ENCODE measurements around the gene YIPF3.
"Not testable (repeated sequence)": the region's sequence is repeated elsewhere in the genome, so short reads cannot be mapped to it uniquely, and the experiment has no call there.

YIPF3 gene

DNA sequence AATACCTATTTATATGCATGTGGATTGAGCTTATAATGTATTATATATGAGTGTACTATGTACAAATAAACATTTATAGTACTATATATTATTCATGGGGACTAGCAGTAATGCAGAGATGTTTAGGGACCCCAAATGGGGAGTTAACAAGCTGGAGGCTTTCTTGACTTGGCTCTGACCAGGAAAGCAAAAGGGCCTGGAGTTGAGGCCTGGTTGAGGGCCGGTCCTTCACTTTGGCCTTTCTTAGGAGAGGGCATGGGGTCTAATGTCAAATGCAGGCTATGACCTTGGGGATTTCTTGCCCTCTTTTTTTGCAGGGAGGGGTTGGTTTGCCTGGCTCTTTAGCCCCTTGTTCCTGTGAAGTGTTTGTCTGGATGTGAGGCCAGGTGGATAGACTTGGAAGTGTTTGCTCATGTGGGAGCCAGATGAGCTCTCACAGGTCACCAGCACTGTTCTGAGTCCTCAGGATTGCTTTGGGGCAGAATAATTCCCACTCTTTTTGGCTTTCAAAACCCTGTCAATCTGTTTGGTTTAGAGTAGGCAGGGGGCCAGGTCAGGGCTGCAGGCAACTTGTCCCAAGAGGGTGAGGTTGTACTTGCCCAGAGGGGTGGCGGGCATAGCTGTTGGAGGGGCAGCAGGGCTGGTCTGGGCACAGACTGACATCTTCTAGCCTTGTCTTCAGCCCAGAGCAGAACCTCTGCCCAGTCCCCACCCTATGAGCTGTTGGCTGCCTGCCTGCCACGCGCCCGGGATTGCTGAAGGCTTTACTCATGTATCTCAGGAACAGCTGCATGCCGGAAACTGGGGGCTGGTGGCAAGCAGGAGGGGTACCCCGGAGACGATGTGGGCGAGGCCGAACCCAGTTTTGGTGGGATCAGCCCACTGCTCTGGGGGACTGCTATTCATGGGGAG is 24.7 kb downstream of the YIPF3 start:
- DNase-seq = no peak

DNA sequence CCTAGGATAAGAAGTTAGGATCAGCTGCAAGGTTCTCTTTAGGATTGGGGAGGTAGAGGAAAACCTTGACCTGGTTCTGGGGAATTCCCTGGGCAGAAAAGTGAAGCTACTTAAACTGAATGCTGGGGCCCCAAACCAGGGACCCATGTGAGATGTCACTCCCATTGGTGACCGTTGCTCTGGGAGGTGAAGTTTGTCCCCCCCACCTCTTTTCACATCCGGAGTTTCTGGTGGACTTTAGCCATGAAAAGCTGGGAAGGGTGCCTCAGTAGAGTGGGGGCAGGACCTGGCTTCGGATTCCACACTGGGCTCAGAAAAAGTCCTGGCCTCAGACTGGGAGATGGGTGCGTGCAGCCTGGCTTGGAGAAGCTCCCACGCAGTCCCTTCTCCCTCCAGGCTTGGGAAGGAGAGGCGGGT is 26.2 kb downstream of the YIPF3 start:
- DNase-seq = no peak

DNA sequence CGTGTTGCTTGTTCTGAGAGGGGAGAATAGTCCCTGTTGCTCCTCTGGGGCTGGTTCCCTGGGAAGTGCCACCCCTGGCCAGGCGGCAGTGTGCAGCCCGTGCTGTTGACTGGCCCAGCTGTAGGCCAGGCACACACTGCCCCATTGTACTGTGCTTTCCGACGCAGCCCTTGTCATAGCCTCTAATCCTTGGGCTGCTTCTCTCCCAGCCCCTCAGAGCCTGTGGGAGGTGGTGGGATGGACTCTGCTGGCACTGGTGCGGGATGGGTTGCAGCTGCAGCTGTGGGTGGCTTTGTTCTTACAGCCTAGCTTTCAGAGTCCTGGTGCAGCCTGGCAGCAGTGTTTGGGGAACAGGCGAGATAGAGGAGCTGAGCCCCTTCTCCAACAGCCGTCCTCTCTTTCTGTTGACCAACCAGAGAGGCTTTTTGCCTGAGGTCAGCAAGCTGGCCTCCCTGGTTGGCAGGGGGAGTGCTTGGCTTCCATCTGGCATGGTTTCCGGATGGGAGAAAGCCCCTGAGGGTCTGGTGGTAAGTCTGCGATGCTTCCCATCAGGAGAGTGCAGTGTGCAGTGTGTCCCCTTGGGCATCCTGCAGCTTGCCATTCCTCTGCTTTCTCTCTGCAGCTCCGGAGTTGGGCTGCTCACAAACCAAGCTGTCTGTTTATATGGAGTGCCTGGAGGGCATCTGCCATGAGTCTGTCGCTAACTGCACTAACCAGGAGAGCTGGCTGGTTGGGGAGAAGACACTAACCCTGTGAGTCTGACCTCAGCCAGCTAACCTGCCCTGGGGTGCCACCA is 27.3 kb downstream of the YIPF3 start:
- DNase-seq = no peak

DNA sequence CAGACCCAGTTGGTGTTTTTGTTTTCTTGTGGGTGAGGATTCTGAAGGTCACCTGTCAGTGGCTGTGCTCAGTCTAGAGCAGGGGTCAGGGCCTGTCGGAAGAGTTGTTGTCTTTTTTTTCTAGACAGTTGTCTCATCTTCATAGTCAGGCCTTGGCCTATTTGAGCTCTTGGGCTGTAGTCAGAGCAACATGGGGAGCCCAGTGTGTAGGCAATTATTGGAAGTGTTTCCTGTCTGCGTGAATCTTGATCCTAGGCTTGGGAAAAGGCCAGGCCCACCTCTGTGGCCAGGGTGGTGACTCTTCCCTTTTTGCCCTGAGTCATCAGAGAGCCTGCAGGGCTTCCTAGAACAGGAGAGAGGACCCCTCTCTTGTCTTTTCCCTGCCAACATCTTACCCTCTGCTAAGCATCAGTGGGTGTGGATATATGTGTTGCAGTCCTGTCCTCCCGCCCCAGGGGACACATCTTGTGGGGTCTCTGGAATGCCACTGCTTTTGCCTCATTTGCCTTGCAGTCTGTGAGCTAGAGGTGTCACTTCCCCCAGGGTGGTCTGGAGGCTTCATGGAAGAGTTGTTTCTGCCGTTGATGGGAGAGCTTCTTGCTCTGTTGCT is 28.0 kb downstream of the YIPF3 start:
- no peak for DNase-seq

DNA sequence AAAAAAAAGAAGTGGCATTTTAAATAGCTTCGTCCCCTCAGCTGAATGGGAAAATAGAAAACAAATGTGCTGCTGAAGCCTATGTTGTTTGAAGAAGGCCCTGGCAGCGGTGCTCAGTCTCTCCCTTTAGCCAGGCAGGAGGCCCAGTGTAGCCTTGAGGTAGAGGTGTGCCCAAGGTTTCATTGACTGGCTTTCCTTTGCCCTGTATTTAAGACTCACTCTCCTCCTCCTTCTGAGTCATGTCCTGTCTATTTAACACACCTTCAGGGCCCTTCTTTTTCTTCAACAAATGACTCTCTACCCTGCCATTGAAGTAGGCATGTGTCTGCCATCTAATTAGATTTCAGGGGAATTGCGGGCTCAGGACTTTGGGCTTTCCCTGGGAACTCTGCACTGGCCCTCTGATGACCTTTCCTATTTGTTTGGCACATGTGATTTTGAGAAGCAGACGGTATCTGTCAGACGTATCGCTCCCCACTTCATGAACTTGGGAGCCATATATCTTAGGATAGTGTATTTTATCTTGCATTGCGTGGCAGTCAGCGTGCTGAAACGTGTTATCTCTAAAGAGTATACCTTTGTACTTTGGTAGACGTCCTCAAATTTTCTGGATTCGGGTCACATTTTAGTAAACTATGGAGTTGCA is 35.0 kb downstream of the YIPF3 start:
- DNase-seq = no peak

DNA sequence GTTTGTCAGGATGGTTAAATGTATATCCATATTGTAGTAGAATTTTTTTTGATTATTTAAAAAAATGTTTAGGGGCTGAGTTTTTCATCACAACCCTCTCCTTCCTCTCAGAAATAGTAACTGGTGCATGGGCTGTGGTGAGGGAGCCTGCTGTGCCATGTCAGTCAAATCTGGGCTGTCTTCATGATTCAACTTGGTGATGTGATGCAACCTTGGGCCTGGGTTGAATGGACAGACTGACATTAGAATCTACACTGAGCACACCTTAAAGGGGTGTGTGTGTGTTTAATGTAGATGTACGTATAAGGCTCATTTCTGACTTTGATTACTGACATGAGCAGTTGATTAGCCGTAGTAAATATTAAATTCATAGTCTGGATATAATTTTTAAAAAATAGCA is 35.7 kb downstream of the YIPF3 start:
- DNase-seq = no peak

DNA sequence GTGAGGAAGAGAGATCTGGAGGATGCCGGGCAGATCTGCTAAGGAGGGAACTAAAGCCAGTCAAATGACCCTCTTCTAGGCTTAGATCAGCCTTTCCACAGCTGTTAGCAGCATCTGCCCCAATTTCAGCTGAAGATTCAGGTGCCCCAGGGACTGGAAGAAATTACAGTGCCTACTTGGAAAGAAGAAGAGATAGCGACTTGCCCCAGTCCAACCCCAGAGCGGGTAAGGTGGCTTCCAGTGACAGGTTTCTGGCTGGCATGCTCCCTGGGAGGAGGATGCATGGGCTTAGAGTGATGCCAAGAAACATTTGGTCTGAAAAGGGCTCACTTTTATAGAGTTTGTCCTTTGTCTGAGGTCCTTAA is 38.7 kb downstream of the YIPF3 start:
- peak in 1 of 2 donors; percentile 18 for DNase-seq

DNA sequence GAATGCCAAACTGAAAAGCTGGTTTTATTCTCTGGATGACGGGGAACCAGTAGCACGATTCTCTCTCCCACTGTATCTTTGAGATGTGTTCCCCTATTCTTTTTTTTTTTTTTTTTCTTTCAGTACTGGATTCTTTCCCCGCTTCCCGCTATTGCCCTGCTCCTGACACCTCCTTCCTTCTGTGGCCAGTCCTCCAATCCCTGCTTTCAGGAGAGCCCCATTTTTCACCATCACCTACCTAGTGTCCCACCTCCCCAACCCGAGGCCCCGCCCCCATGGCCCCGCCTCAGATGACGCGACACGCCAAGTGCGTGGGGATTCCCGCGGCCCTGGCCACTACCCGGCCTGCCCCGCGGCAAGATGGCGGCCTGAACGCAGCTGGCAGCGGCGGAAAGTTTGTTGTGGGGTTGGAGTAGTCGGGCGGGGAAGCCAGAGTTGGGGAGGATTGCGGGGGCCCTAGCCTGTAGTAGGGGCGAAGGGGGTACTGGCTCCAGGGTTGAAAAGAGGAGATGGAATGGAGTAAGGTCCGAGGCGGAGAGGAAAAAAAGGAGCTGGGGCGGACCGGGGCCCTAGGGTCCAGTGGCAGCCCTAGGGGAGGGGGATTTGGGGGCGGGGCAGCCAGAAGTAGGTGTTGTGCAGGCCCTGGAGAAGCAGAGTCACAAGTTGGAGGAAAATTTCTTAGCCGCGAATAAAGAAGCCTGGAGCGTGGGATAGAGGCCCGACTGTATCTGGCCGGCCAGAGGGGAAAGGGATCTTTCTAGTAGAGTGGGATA is 39.3 kb downstream of the YIPF3 start, which contains the start of gene TJAP1:
TSS of gene TJAP1 (plus strand) at position 336 of the 773 bp plus-strand sequence. CDS start 21,432 bp downstream, outside the sequence.
- DNase-seq = peak; percentile 93 to 96

DNA sequence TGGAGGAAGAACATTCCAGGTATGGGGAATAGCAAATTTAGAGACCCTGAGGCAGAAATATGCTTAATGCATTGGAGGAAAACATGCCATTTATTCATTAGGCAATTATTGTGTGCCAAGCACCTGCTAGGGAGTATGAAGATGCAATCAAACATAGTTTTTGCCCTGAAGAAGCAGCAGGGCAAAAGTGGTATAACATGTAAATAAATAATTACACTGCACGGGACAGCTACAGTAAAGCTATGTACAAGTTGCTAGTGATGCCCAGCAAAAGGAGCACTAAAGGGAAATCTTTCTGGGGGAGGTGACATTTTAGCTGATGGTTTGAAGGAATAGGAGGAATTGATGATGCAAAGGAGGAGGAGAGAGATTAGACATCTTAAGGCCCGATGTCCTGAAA is 40.0 kb downstream of the YIPF3 start:
- peak in 1 of 2 donors; percentile 18 for DNase-seq

DNA sequence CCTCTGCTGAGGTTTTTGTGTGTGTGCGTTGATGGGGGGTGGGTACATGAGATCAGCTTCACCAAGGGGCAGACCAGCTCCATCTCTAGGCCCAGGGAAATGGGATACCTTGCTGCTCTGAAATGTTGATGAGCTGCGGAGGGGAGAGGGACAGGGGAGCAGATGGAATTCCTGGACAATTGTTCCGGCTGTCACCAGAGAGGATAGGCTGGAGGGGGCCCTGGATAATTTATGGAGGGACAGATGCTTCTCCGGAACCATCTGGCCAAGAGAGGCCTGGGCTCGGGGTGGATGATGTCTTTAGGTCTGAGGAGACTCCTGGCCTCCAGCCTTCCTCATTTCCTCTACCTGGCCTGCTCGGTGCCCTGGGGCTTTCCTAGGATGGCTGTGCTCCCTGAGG is 41.2 kb downstream of the YIPF3 start:
- DNase-seq = no peak

DNA sequence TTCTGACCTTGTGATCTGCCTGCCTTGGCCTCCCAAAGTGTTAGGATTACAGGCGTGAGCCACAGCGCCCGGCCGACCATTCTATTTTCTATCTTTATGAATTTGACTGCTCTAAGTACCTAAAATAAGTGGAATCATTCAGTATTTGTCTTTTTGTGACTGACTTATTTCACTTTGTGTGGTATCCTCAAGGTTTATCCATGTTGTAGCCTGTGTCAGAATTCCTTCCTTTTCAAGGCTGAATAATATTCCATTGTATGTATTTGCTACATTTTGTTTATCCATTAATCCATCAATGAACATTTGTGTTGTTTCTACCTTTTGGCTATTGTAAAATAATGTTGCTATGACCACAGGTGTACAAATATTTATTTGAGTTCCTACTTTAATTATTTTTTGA is 44.2 kb downstream of the YIPF3 start:
- DNase-seq = no peak

DNA sequence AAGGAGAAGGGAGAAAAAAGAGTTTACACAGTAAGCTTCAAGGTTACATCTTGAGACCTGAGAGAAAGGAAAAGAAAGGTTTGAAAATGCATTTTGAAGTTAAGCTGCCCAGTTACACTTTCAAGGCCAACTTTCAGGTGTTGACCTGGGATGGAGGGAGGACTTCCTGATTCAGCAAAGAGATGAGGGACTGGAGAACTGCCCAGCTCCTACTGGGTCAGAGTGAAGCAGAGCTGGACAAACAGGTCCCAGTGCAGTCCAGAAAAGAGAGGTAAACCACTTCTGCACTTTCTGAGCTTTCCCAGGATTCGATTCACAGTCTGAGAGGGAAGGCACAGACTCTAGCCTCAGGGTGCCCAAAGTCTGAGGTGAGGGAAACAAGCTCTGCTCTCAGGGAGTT is 45.3 kb downstream of the YIPF3 start:
- DNase-seq = no peak

DNA sequence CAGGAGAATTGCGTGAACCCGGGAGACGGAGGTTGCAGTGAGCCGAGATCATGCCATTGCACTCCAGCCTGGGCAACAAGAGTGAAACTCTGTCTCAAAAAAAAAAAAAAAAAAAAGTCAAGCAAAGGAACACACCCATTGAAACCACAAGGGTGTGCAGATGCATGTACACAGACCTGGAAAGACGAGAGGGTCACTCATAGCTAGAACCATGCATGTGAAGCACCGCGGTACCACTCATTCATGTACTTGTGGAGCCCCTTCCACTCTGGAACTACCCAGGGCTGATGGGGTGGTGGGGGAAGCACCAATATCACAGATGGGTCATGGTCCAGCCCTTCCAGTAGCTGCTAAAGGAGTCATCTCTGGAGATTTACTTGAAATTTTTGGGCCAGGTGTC is 46.8 kb downstream of the YIPF3 start:
- no peak for DNase-seq

DNA sequence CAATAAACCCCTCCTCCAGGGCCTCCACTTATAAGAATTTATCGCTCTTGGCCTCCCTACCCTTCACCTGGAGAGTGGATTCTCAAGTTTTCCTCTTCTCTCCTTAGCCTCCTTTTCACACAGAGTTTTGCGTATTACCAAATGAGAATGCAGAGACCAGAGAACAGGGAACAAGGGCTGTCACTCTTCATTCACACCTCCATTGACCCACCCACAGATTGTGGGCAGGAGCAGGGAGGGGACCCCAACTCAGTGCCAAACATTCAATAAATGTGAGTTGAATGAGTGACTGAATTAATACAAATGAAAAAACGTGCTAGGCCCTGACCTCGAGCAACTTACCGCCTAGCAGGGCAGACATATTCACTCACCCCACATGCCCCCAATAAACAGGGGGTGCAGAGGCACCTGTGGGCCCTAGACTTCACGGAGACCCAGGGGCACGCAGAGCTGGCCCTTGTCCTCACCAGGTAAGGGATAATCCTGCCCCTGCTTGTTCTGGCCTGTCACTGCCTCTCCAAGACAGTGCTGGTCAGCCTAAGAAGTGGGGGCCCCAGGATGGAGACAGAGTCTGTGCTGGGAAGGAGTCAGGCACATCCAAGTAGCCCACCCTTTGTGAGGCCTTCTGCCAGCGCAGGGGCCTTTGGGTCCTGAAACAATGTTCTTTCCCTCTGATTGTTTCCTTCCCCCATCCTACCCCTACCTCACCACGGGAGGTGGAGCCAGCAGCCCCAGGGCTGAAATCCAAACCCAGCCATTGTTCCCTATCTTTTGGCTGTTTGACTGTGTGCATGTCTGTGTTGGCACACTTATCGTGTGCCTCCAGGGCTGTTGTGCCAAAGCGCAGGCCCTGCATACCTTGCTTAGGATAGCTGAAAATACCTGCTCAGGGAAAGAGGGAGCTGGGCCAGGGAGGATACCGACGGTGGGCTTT is 47.7 kb downstream of the YIPF3 start:
- no peak for DNase-seq

DNA sequence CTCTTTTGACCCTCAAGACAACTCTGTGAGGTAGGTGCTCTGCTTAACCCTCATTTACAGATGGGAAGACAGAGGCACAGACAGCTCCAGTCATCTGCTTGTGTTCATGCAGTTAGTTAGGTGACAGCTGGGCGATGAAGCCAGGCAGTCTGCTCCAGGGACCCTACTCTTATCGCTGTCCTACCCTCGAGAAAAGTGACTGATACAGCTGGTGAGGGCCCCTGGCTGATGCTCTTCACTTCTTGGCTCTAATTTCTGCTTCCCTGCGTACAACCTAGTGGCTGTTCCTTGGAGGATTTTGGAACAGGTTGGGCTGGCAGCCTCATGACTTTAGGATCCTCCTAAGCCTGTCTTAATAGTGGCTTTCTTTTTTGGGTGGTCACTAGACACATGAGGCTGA is 48.5 kb downstream of the YIPF3 start:
- no peak for DNase-seq

DNA sequence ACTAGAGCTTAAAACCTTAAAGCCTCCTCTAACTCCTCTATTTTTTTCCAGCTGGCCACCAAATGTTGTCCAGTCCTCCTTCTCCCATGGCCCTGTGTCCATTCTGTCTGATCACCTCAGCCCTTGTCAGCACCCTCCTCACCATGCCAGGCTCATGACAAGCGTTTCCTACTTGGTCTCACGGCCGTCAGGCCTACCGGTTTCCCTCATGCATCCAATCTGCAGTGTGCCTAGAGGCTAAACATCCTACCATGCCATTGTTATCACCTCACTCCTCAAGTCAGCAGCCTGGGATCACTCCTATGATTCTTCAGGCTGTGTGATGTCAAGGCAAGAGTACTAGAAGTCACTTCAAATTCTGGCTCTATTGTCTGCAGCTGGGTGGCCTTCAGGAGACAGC is 49.0 kb downstream of the YIPF3 start:
- no peak for DNase-seq

DNA sequence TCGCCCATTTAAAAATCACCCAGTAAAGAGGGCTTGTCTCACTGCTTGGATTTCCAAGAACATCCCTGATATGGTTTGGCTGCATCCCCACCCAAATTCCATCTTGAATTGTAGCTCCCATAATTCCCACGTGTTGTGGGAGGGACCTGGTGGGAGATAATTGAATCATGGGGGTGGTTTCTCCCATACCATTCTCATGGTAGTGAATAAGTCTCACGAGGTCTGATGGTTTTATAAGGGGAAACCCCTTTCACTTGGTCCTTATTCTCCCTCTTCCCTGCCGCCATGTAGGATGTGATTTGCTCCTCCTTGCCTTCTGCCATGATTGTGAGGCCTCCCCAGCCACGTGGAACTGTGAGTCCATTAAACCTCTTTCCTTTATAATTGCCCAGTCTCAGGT is 49.5 kb downstream of the YIPF3 start:
- not testable (repeated sequence) for DNase-seq

DNA sequence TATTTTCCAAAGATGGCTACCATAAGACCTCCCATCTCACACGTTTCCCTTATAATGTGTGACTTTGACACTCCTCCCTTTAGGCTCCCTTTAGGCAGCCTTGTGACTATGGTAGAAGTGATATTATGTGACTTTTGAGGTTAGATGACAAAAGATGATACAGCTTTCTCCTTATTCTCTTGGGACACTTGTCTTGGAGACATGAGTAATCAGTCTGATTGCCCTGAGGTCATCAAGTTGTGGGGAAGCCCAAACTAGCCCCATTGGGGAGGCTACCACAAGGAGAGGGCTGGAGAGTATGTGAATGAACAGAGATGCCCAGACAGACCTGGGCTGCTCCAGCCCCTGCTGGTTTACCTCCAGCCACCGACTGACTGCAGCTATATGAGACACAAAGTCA is 50.8 kb downstream of the YIPF3 start:
- DNase-seq = no peak

DNA sequence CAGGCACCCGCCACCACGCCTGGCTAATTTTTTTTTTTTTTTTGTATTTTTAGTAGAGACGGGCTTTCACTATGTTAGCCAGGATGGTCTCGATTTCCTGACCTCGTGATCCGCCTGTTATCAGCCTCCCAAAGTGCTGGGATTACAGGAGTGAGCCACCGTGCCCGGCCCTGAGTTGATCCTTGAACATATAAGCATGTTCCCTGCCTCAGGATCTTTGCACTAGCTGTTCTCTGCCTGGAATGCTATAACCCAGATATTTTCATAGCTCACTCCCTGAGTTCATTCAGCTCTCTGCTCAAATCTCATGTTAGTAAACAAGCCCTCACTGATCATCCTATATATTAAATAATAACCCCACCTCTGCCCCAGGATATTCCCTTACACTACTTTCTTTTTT is 52.4 kb downstream of the YIPF3 start:
- DNase-seq = no peak

DNA sequence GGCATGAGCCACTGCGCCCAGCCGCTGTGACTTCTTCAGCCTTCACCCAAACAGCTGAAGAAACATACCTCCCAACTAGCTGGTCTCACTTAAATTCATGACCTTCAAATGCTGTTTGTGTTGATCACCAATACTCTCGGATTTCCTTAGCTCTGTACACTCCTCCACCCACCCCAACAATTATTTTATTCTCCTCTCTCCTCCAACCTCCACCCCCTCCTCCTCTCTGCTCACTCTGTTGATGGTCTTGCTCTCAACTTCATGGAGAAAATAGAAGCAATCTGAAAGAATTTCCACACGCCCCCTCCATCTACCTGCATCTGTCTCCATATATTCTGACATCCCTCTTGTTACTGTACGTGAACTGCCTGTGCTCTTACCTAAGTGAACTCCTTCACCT is 54.8 kb downstream of the YIPF3 start:
- no peak for DNase-seq

Measured in CD4-positive, alpha-beta T cell treated with Interferon alpha-2 for 1 hour (primary cell).